HL-60 (cell line): ENCODE measurements around the gene DNAJB4.

Experiments
- CTCF ChIP-seq: IDR thresholded peaks from one replicate; pipeline ENCODE4 v1.5.1; 2011; ENCODE audit warnings: low read length, control low read depth, inconsistent platforms; ENCODE audit not compliant: insufficient read depth
- REST ChIP-seq: IDR thresholded peaks from 2 replicates; pipeline ENCODE4 v1.6.1; 2012; ENCODE audit warnings: low read depth; ENCODE audit not compliant: insufficient replicate concordance

- TF ChIP-seq REST (no peak), CTCF (no peak)
Measured at GRCh38 chr1:78006521-78006920, 1.8 kb downstream of the DNAJB4 start.
